Ishikawa (cell line): ENCODE results near the gene POC1B.

Source experiments
- CEBPB ChIP-seq: IDR thresholded peaks from 2 replicates; pipeline ENCODE4 v1.6.1; 2012
- CREB1 ChIP-seq: IDR thresholded peaks from 2 replicates; pipeline ENCODE4 v1.6.1; 2012; ENCODE audit warnings: low read depth
- EGR1 ChIP-seq: IDR thresholded peaks from 2 replicates; pipeline ENCODE4 v1.6.1; 2012
- EP300 ChIP-seq: IDR thresholded peaks from 2 replicates; pipeline ENCODE4 v1.6.1; 2012; ENCODE audit warnings: borderline replicate concordance
- FOXM1 ChIP-seq: IDR thresholded peaks from 2 replicates; pipeline ENCODE4 v1.6.1; 2012; ENCODE audit warnings: low read depth, borderline replicate concordance
- NFIC ChIP-seq: IDR thresholded peaks from 2 replicates; pipeline ENCODE4 v1.6.1; 2012
- RAD21 ChIP-seq: IDR thresholded peaks from 2 replicates; pipeline ENCODE4 v1.6.1; 2012; ENCODE audit warnings: low read depth
- REST ChIP-seq: IDR thresholded peaks from 2 replicates; pipeline ENCODE4 v1.6.1; 2012; ENCODE audit warnings: low read depth, mild to moderate bottlenecking
- TAF1 ChIP-seq: IDR thresholded peaks from 2 replicates; pipeline ENCODE4 v1.6.1; 2012; ENCODE audit warnings: low read depth, mild to moderate bottlenecking
- TCF12 ChIP-seq: IDR thresholded peaks from 2 replicates; pipeline ENCODE4 v1.6.1; 2012; ENCODE audit warnings: low read depth
- TEAD4 ChIP-seq: IDR thresholded peaks from 2 replicates; pipeline ENCODE4 v1.6.1; 2012
- USF1 ChIP-seq: IDR thresholded peaks from 2 replicates; pipeline ENCODE4 v1.6.1; 2012
- YY1 ChIP-seq: IDR thresholded peaks from 2 replicates; pipeline ENCODE4 v1.6.1; 2012; ENCODE audit warnings: low read depth
- ZBTB7A ChIP-seq: IDR thresholded peaks from 2 replicates; pipeline ENCODE4 v1.6.1; 2012; ENCODE audit warnings: low read depth
- TF ChIP-seq, protein P1 (sequence below): IDR thresholded peaks from 2 replicates; pipeline ENCODE4 v1.6.1; 2012

POC1B gene

DNA sequence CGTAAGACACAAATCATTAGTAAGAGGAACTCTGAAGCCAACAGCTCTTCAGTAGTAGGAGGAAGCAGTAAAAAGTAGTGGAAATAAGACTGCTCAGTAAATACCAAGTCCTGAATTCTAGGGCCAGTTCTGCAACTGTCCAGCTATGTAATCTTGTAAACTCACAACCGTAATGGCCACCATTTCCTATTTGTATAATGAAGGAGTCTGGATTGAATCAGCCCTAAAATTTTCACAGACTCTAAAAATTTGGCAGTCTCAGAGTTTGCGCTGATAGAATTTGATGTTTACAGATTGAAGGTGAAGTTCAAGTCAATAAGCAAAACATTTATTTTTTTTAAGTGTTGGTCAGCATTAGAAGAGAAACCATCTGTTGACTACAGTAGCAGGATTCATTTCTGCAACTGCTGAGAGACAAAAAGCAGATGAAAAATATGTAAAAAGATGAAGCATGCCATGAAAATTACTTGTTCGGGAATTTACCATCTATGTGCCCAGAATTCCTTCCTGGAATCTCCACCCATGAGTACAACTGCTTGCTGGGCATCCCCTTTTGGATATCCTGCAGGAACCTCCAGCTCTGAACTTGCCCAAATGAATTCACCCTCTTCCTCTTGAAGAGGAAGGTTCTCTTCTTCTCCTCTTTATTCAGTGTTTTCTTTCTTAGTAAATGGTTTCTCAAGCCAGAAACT is 48.8 kb downstream of the POC1B start:
- TF ChIP-seq REST (no peak), RAD21 (no peak), NFIC (no peak), USF1 (no peak), EGR1 (no peak), CREB1 (no peak), FOXM1 (no peak), EP300 (no peak), YY1 (no peak), ZBTB7A (no peak), TAF1 (no peak), TCF12 (no peak), TEAD4 (no peak), CEBPB (no peak)
- TF ChIP-seq, protein P1, sequence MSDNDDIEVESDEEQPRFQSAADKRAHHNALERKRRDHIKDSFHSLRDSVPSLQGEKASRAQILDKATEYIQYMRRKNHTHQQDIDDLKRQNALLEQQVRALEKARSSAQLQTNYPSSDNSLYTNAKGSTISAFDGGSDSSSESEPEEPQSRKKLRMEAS: no peak

DNA sequence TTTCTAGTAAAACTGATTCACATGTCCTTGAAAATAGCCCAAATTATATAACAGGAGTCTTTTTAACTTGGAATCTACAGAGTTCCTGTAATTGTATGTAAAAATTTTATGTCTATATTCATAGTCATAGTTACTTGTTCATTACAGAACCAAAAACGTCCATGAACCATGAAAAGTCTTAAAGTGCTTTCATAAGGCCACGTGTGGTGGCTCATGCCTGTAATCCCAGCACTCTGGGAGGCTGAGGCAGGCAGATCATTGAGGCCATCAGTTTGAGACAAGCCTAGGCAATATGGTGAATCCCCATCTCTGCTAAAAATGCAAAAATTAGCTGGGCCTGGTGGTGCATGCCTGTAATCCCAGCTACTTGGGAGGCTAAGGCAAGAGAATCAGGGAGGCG is 49.6 kb downstream of the POC1B start:
- TF ChIP-seq YY1 (no peak), TAF1 (no peak), USF1 (no peak), TEAD4 (no peak), REST (no peak), CEBPB (no peak), CREB1 (no peak), NFIC (no peak), EGR1 (no peak), ZBTB7A (no peak), TCF12 (no peak), FOXM1 (no peak), EP300 (no peak), RAD21 (no peak)
- TF ChIP-seq, protein P1: no peak

GRCh38 chr12:89475203-89475990 is 50.5 kb downstream of the POC1B start:
- TF ChIP-seq, protein P1: no peak
- no peak for TF ChIP-seq ZBTB7A
- no peak for TF ChIP-seq TEAD4
- no peak for TF ChIP-seq FOXM1
- no peak for TF ChIP-seq TCF12
- no peak for TF ChIP-seq USF1
- TF ChIP-seq CEBPB: no peak
- no peak for TF ChIP-seq YY1
- TF ChIP-seq CREB1: no peak
- no peak for TF ChIP-seq NFIC
- TF ChIP-seq RAD21: no peak
- no peak for TF ChIP-seq TAF1
- no peak for TF ChIP-seq EGR1
- no peak for TF ChIP-seq EP300

DNA sequence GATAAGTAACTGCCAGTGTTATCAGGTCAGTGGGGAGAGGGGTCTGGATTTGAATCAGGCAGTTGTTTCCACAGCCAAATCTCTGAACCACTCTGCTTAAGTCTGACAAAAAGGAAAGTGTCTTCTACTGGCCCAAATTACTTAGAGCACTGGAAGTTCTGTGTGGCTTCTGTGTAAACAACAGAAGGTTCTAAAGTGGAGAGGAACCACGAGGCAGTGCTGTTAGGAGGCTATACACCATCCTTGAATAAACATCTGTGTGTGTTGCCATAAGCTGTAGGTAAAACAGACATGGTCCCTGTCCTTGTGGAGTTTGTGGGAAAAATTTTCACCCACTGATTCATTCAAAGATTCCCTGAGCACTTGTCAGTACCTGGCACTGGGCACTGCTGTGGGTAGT is 51.2 kb downstream of the POC1B start:
- TF ChIP-seq CEBPB: no peak
- TF ChIP-seq CREB1: no peak
- TF ChIP-seq YY1: no peak
- TF ChIP-seq TEAD4: no peak
- TF ChIP-seq RAD21: no peak
- TF ChIP-seq, protein P1: no peak
- no peak for TF ChIP-seq TCF12
